OCI-LY3 (cell line): Measurements from ENCODE around the gene KRT10.

Experiments used
- EZH2phosphoT487 ChIP-seq: fragments of 200-600 bp; shearing (Covaris generic); IDR thresholded peaks from 2 replicates; pipeline ENCODE4 v1.6.1; 2018; ENCODE audit warnings: antibody characterized with exemption, mixed run types, low read depth
- TF ChIP-seq, protein P1 (sequence below): fragments of 200-600, 300-600 bp; sonication (generic); IDR thresholded peaks from 2 replicates; pipeline ENCODE4 v1.5.1; 2014; ENCODE audit warnings: antibody characterized with exemption, low read length, low read depth

DNA sequence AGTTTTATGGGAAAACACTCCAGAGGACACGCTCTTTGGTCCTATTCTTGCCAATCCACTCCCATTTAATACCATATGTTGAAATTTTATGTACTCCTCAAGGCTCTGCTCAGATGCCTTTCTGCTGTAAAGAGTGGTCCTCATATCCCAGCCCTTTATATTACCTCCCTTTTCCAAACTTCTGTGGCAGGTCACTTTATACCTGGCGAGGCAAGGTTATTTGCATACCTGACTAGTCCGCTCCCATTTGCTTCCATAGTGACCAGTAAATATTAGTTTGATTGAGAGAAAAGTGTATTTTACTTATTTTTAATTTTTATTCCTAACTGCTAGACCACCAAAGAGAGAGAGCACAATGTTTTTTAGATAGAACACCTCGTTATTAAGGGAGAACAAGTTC, 27.3 kb upstream of the KRT10 start:
- no peak for TF ChIP-seq EZH2phosphoT487
- TF ChIP-seq, protein P1, sequence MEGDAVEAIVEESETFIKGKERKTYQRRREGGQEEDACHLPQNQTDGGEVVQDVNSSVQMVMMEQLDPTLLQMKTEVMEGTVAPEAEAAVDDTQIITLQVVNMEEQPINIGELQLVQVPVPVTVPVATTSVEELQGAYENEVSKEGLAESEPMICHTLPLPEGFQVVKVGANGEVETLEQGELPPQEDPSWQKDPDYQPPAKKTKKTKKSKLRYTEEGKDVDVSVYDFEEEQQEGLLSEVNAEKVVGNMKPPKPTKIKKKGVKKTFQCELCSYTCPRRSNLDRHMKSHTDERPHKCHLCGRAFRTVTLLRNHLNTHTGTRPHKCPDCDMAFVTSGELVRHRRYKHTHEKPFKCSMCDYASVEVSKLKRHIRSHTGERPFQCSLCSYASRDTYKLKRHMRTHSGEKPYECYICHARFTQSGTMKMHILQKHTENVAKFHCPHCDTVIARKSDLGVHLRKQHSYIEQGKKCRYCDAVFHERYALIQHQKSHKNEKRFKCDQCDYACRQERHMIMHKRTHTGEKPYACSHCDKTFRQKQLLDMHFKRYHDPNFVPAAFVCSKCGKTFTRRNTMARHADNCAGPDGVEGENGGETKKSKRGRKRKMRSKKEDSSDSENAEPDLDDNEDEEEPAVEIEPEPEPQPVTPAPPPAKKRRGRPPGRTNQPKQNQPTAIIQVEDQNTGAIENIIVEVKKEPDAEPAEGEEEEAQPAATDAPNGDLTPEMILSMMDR, result no peak
